H1 (cell line): Measurements from ENCODE around the gene ARHGEF28. TPM values are rescaled to one million over a fixed set of nuclear protein-coding genes. Genes with fewer than 3 reads are reported as not detected.

Source experiments
- CTCF ChIA-PET: fragments of 300-600 bp; sonication (Branson Sonifier 250); formaldehyde crosslinking; loops from one replicate; lab custom pipeline; 2021; ENCODE audit not compliant: partially characterized antibody; lab: Charles Lee
- POLR2A ChIA-PET: fragments of 300-600 bp; sonication (Branson Sonifier 250); formaldehyde crosslinking; loops from one replicate; lab custom pipeline; 2021; ENCODE audit warnings: inconsistent platforms; ENCODE audit not compliant: partially characterized antibody; lab: Charles Lee
- DNase-seq, 2 experiments: peaks; one replicate each; pipeline versions ENCODE4 v3.0.0 to v3.0.0-alpha.2; 2010 to 2022; ENCODE audit warnings: low spot score in 2 of 2, low read depth in 1 of 2, mixed read lengths in 1 of 2
- FAIRE-seq: peaks from 2 replicates; lab custom pipeline; 2011; peaks lifted over from hg19 to GRCh38; lab: Jason Lieb, UNC
- H2AFZ ChIP-seq: 2 replicates; pipeline ENCODE4 v1.8.1; 2012; ENCODE audit warnings: low read length, inconsistent platforms
- H2AK5ac ChIP-seq: 2 replicates; pipeline ENCODE4 v1.6.1; 2013; ENCODE audit warnings: low read depth, low read length
- H2BK120ac ChIP-seq: replicated peaks from 2 replicates; pipeline ENCODE3; 2013; ENCODE audit warnings: low read depth, low read length, inconsistent platforms
- H2BK12ac ChIP-seq: 2 replicates; pipeline ENCODE4 v1.6.1; 2013; ENCODE audit warnings: low read depth, low read length
- H2BK15ac ChIP-seq: 2 replicates; pipeline ENCODE4 v1.6.1; 2013; ENCODE audit warnings: low read length
- H2BK20ac ChIP-seq: 2 replicates; pipeline ENCODE4 v1.6.1; 2013; ENCODE audit warnings: low read length
- H2BK5ac ChIP-seq: 2 replicates; pipeline ENCODE4 v1.6.1; 2013; ENCODE audit warnings: low read depth, low read length
- H3K14ac ChIP-seq: 2 replicates; pipeline ENCODE4 v1.6.1; 2013; ENCODE audit warnings: inconsistent platforms; ENCODE audit not compliant: insufficient read length
- H3K18ac ChIP-seq: 2 replicates; pipeline ENCODE4 v1.6.1; 2013; ENCODE audit warnings: low read length; ENCODE audit errors: extremely low read depth
- H3K23ac ChIP-seq: 2 replicates; pipeline ENCODE4 v1.6.1; 2013; ENCODE audit warnings: inconsistent platforms; ENCODE audit not compliant: insufficient read length
- H3K23me2 ChIP-seq: 2 replicates; pipeline ENCODE4 v1.6.1; 2013; ENCODE audit warnings: low read depth, low read length
- H3K27ac ChIP-seq: 2 replicates; pipeline ENCODE4 v1.6.1; 2011; ENCODE audit warnings: low read depth, low read length, inconsistent platforms
- H3K27me3 ChIP-seq, 4 experiments: replicated peaks in 1 of 4; 1 replicate in 1 of 4; 2 replicates in 3 of 4; pipeline versions ENCODE4 v1.6.1 to v1.8.1; 2011 to 2013; ENCODE audit warnings: low read length in 3 of 4, mild to moderate bottlenecking in 3 of 4, inconsistent platforms in 2 of 4, mixed read lengths in 2 of 4, moderate library complexity in 1 of 4; ENCODE audit not compliant: control insufficient read depth in 3 of 4, insufficient read depth in 3 of 4; ENCODE audit errors: extremely low read depth in 1 of 4
- H3K36me3 ChIP-seq, 4 experiments: 2 replicates each; pipeline versions ENCODE4 v1.6.1 to v1.8.1; 2011 to 2013; ENCODE audit warnings: mild to moderate bottlenecking in 4 of 4, low read length in 3 of 4, moderate library complexity in 2 of 4, control low read depth in 1 of 4, inconsistent platforms in 1 of 4; ENCODE audit not compliant: insufficient read depth in 4 of 4, control insufficient read depth in 2 of 4
- H3K4ac ChIP-seq: replicated peaks from 2 replicates; pipeline ENCODE3; 2013; ENCODE audit warnings: low read length, low read depth, mixed read lengths, inconsistent platforms; ENCODE audit not compliant: insufficient read length
- H3K4me1 ChIP-seq, 4 experiments: replicated peaks in 1 of 4; 1 replicate in 1 of 4; 2 replicates in 3 of 4; pipeline versions ENCODE4 v1.6.1 to v1.8.1; 2011 to 2013; ENCODE audit warnings: low read length in 3 of 4, inconsistent platforms in 2 of 4, mixed read lengths in 1 of 4; ENCODE audit not compliant: insufficient read depth in 4 of 4, control insufficient read depth in 3 of 4
- H3K4me2 ChIP-seq, 2 experiments: 2 replicates each; pipeline versions ENCODE4 v1.6.1 to v1.8.1; 2011 to 2013; ENCODE audit warnings: low read depth in 2 of 2, low read length in 2 of 2, control low read depth in 1 of 2, inconsistent platforms in 1 of 2, mild to moderate bottlenecking in 1 of 2; ENCODE audit not compliant: insufficient read depth in 1 of 2
- H3K4me3 ChIP-seq, 4 experiments: fragments of 200-600, 300-600 bp in 1 of 4; sonication (generic), shearing (Covaris generic), sonication (Bioruptor Twin) in 1 of 4; 2 replicates each; pipeline versions ENCODE4 v1.5.1 to v1.8.1; 2011 to 2016; ENCODE audit warnings: low read length in 4 of 4, low read depth in 3 of 4, control low read depth in 2 of 4, inconsistent platforms in 2 of 4, mild to moderate bottlenecking in 2 of 4, mixed read lengths in 1 of 4, moderate library complexity in 1 of 4; ENCODE audit not compliant: insufficient read depth in 2 of 4; ENCODE audit errors: extremely low read depth in 1 of 4
- H3K56ac ChIP-seq: replicated peaks from 2 replicates; pipeline ENCODE3; 2013; ENCODE audit warnings: low read depth, mild to moderate bottlenecking, mixed read lengths, low read length, inconsistent platforms; ENCODE audit not compliant: insufficient read length
- H3K79me1 ChIP-seq: 2 replicates; pipeline ENCODE4 v1.6.1; 2013; ENCODE audit warnings: low read depth, low read length, control low read depth
- H3K79me2 ChIP-seq, 2 experiments: 2 replicates each; pipeline versions ENCODE4 v1.6.1 to v1.8.1; 2012 to 2013; ENCODE audit warnings: low read length in 2 of 2, mild to moderate bottlenecking in 2 of 2, inconsistent platforms in 1 of 2; ENCODE audit not compliant: insufficient read depth in 2 of 2, control insufficient read depth in 1 of 2
- H3K9ac ChIP-seq, 4 experiments: replicated peaks in 1 of 4; 1 replicate in 1 of 4; 2 replicates in 3 of 4; pipeline versions ENCODE4 v1.6.1 to v1.8.1; 2011 to 2013; ENCODE audit warnings: low read depth in 3 of 4, low read length in 3 of 4, control low read depth in 2 of 4, mild to moderate bottlenecking in 2 of 4, moderate library complexity in 2 of 4, inconsistent platforms in 1 of 4; ENCODE audit errors: extremely low read depth in 1 of 4
- H3K9me3 ChIP-seq, 2 experiments: 2 replicates each; pipeline versions ENCODE4 v1.6.1 to v1.8.1; 2012 to 2013; ENCODE audit warnings: mild to moderate bottlenecking in 2 of 2, moderate library complexity in 2 of 2, control low read depth in 1 of 2, inconsistent platforms in 1 of 2, low read depth in 1 of 2, low read length in 1 of 2, mixed read lengths in 1 of 2; ENCODE audit not compliant: insufficient read depth in 2 of 2
- H4K20me1 ChIP-seq, 2 experiments: replicated peaks in 1 of 2; 2 replicates each; pipeline versions ENCODE3 to v1.8.1; 2011 to 2013; ENCODE audit warnings: inconsistent platforms in 2 of 2, low read length in 2 of 2, mild to moderate bottlenecking in 1 of 2; ENCODE audit not compliant: insufficient read depth in 2 of 2, control insufficient read depth in 1 of 2
- H4K5ac ChIP-seq: 2 replicates; pipeline ENCODE4 v1.6.1; 2013; ENCODE audit warnings: low read length, low read depth, mixed read lengths, inconsistent platforms; ENCODE audit not compliant: insufficient read length
- H4K8ac ChIP-seq: 2 replicates; pipeline ENCODE4 v1.8.0; 2013; ENCODE audit warnings: mild to moderate bottlenecking, moderate library complexity, low read length, inconsistent platforms; ENCODE audit not compliant: insufficient read depth; ENCODE audit errors: extremely low read depth
- H4K91ac ChIP-seq: replicated peaks from 2 replicates; pipeline ENCODE3; 2013; ENCODE audit warnings: low read length, mixed read lengths, inconsistent platforms; ENCODE audit not compliant: insufficient read length
- CBX5 ChIP-seq: fragments of 300-800, 300-1000 bp; sonication (generic); IDR thresholded peaks from 2 replicates; pipeline ENCODE4 v1.7.1; 2016; ENCODE audit warnings: antibody characterized with exemption, low read length, low read depth
- CTCF ChIP-seq, 3 experiments: IDR thresholded peaks; 1 replicate in 2 of 3; 2 replicates in 1 of 3; pipeline versions ENCODE4 v1.5.1 to v1.6.1; 2011; ENCODE audit warnings: low read length in 3 of 3, mild to moderate bottlenecking in 3 of 3, inconsistent platforms in 2 of 3, low read depth in 1 of 3, moderate library complexity in 1 of 3; ENCODE audit not compliant: insufficient read depth in 1 of 3; ENCODE audit errors: control extremely low read depth in 1 of 3
- SIN3A ChIP-seq, 2 experiments: IDR thresholded peaks in 1 of 2; conservative IDR thresholded peaks in 1 of 2; 2 replicates each; pipeline ENCODE4 v1.6.1; 2011 to 2012; ENCODE audit warnings: low read length in 2 of 2, improper control_type of control experiment in 1 of 2, low read depth in 1 of 2, mild to moderate bottlenecking in 1 of 2
- ZNF274 ChIP-seq: IDR thresholded peaks from 2 replicates; pipeline ENCODE4 v1.7.0; 2012; ENCODE audit warnings: low read length, borderline replicate concordance; ENCODE audit errors: extremely low read depth
- WGBS, 2 experiments: shearing (Covaris generic) in 1 of 2; methylation state at CpG; one replicate each; pipeline versions ENCODE4 v1.1.6 to v1.1.7; 2013 to 2015; ENCODE audit warnings: low lambda C conversion rate in 2 of 2, mixed read lengths in 2 of 2, inconsistent platforms in 1 of 2, low coverage in 1 of 2, missing lambda C conversion rate in 1 of 2; ENCODE audit not compliant: insufficient replicate concordance in 2 of 2, insufficient coverage in 1 of 2, insufficient read length in 1 of 2; ENCODE audit errors: extremely low coverage in 1 of 2, missing lambda C conversion rate in 1 of 2; 5-methylcytosine and 5-hydroxymethylcytosine counted together
- polyA plus RNA-seq, 7 experiments: library from polyadenylated mRNA; depleted of rRNA in 3 of 7; stranded (reverse) in 5 of 7; unstranded in 2 of 7; fragments of >200 nt in 5 of 7; fragments of 200-250 nt in 2 of 7; gene quantifications; 1 replicate in 5 of 7; 2 replicates in 1 of 7; 4 replicates in 1 of 7; pipeline versions ENCODE4 v1.2.1 to v1.2.3, GENCODE V29; 2011 to 2013; ENCODE audit warnings: missing spikeins in 2 of 7, mixed read lengths in 2 of 7
- total RNA-seq: library from RNA; stranded (reverse); fragmentation: NEBNext Ultra II Directional; extraction: Animal tissue kit (Norgen Biotek cat#: 25700); gene quantifications from 2 replicates; pipeline ENCODE4 v1.2.1, GENCODE V29; 2021

Gene ARHGEF28
- total and polyA plus RNA-seq, 2 of the 8 experiments (the other 6 are each of a cell fraction or from before 2014, with no cell fraction given) = 0.33 to 1.0 TPM

- TF ChIP-seq ZNF274 (no peak), SIN3A (conservative IDR thresholded peaks at IDR 0.05 in 1 of 2, IDR thresholded peaks at IDR 0.05 in 1 of 2; ENCODE audit: low read depth in 1 of 2, low read length in 2 of 2) (0 out of 4 replicates have a peak, but pooled peaks of 1 of the 2 experiments have one; percentile 21), CTCF (IDR thresholded peaks at IDR 0.05; ENCODE audit: control extremely low read depth in 1 of 3, insufficient read depth in 1 of 3, low read depth in 1 of 3, low read length in 3 of 3) (peak in 1 of 3 experiments; percentile 25; a peak in 1 of 4 replicates), CBX5 (no peak)
- TF ChIP-seq, all 59 proteins: peak for 2
- H3K56ac ChIP-seq = no peak overlapping the region
- no peak overlapping the region for H3K14ac ChIP-seq
- no peak overlapping the region for H3K4ac ChIP-seq
- H4K8ac ChIP-seq = no peak overlapping the region
- no peak overlapping the region for H4K5ac ChIP-seq
- no peak overlapping the region for H2BK15ac ChIP-seq
- H3K27me3 ChIP-seq = no peaks in the 10 kb centered on the region; a peak in 1 of 7 replicates
- H3K36me3 ChIP-seq = no peaks in the 10 kb centered on the region
- DNase-seq (peak in 1 of 2 experiments; percentile 7), FAIRE-seq (no peak)
- H2AFZ ChIP-seq = no peak overlapping the region
- no peak overlapping the region for H2BK120ac ChIP-seq
- no peak overlapping the region for H3K18ac ChIP-seq
- H2BK20ac ChIP-seq = no peak overlapping the region
- no peak overlapping the region for H2AK5ac ChIP-seq
- 52% methylated on average over 4 of the region's 4 CpGs; no CpG with 5 or more reads in 1 of the 2 experiments for WGBS, 2 experiments
- H3K4me3 ChIP-seq = no peak overlapping the region
- ChIA-PET CTCF (interaction anchor here (0.7 to 3.3 kb wide), 15 partner anchors 10 to 105 kb away, joined by 3 to 21 read pairs (median 4); no protein-coding TSS in a partner anchor), POLR2A (interaction anchor here (1.2 kb wide), 1 partner anchor 10 kb away, joined by 3 read pairs; no protein-coding TSS in a partner anchor)
- H2BK5ac ChIP-seq = no peak overlapping the region
- H3K4me2 ChIP-seq = peak overlapping the region in 1 of 2 experiments; percentile 31; a peak in 1 of 4 replicates
- no peak overlapping the region for H4K91ac ChIP-seq
- no peak overlapping the region for H3K9ac ChIP-seq
- H3K79me2 ChIP-seq = no peaks in the 10 kb centered on the region
- no peaks in the 10 kb centered on the region for H3K23me2 ChIP-seq
- peaks cover 2 to 8% (median 5%) of the 10 kb centered on the region in 4 experiments; a peak in 4 of 7 replicates for H3K4me1 ChIP-seq
- H4K20me1 ChIP-seq = no peaks in the 10 kb centered on the region
- H3K23ac ChIP-seq = no peak overlapping the region
- no peaks in the 10 kb centered on the region for H3K79me1 ChIP-seq
- H3K27ac ChIP-seq = no peak overlapping the region
- no peaks in the 10 kb centered on the region for H3K9me3 ChIP-seq
- H2BK12ac ChIP-seq = no peak overlapping the region
Measured at GRCh38 chr5:73693573-73694061, 67.6 kb downstream of the ARHGEF28 start.
